Activated CD4-positive, alpha-beta T cell treated with anti-CD3 and anti-CD28 coated beads, Interleukin-2, amount 10 ng/mL, durations not matched to agents 24 days and 14 days (primary cell): ENCODE results near the gene COPZ1. TPM values are rescaled to one million over a fixed set of nuclear protein-coding genes. Genes with fewer than 3 reads are reported as not detected.
A peak's percentile ranks its signal among the peaks of the same experiment; 100 is the strongest.

Experiments
- DNase-seq: peaks from one replicate; pipeline ENCODE4 v3.0.0; 2022
- H3K27ac Mint-ChIP-seq: one replicate; pipeline ENCODE4 v1.8.0; 2022; ENCODE audit warnings: mild to moderate bottlenecking, mixed read lengths
- H3K27me3 Mint-ChIP-seq: one replicate; pipeline ENCODE4 v1.8.0; 2022; ENCODE audit warnings: mixed read lengths
- H3K36me3 Mint-ChIP-seq: one replicate; pipeline ENCODE4 v1.8.0; 2022; ENCODE audit warnings: low read depth, mild to moderate bottlenecking, mixed read lengths
- H3K4me1 Mint-ChIP-seq: one replicate; pipeline ENCODE4 v1.8.0; 2021; ENCODE audit warnings: mixed read lengths
- H3K4me3 Mint-ChIP-seq: one replicate; pipeline ENCODE4 v1.8.0; 2022; ENCODE audit warnings: mild to moderate bottlenecking, moderate library complexity, mixed read lengths
- H3K9me3 Mint-ChIP-seq: one replicate; pipeline ENCODE4 v1.8.0; 2021; ENCODE audit warnings: mixed read lengths
- intact Hi-C: fragments of 100-400 bp; cut with micrococcal nuclease; formaldehyde crosslinking; loops from one replicate; pipeline ENCODE4 v1.15.1; 2023
- total RNA-seq: library from RNA; stranded (reverse); gene quantifications from 2 replicates; pipeline ENCODE4 v1.2.3, GENCODE V29; 2022

COPZ1 gene
- total RNA-seq, 1 donor from 2014 or later: 116 TPM

DNA sequence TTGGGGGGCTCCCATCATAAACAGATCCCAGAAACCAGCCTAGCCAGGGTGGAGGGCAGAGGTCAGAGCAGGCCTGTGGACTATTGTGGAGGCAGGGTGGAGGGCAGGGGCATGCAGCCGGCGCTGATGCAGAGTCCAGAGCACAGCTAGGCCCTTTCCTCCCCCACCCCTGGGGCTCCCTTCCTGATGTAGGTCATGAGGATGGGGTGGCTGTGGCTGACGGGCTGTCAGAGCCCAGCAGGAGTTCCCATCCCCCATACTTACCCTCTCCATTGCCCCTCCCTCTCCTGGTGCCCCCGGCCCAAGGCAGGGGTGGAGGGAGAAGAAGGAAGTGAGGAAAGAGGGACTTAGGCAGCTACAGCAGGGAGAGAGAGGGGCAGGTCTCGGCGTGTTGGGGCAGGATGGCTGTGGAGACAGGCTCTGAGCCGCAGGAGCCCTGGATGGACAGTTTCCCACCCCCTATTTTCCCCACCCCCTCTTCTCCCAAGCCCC, 65.3 kb downstream of the COPZ1 start:
- intact Hi-C loops: no loop called here
- H3K36me3 Mint-ChIP-seq: peaks cover 19% of the 10 kb centered on the region
- no peak for DNase-seq
- H3K9me3 Mint-ChIP-seq: no peaks in the 10 kb centered on the region
- H3K4me1 Mint-ChIP-seq: peaks cover 29% of the 10 kb centered on the region
- peak overlapping the region; percentile 31 for H3K4me3 Mint-ChIP-seq
- no peak overlapping the region for H3K27ac Mint-ChIP-seq
- no peaks in the 10 kb centered on the region for H3K27me3 Mint-ChIP-seq

DNA sequence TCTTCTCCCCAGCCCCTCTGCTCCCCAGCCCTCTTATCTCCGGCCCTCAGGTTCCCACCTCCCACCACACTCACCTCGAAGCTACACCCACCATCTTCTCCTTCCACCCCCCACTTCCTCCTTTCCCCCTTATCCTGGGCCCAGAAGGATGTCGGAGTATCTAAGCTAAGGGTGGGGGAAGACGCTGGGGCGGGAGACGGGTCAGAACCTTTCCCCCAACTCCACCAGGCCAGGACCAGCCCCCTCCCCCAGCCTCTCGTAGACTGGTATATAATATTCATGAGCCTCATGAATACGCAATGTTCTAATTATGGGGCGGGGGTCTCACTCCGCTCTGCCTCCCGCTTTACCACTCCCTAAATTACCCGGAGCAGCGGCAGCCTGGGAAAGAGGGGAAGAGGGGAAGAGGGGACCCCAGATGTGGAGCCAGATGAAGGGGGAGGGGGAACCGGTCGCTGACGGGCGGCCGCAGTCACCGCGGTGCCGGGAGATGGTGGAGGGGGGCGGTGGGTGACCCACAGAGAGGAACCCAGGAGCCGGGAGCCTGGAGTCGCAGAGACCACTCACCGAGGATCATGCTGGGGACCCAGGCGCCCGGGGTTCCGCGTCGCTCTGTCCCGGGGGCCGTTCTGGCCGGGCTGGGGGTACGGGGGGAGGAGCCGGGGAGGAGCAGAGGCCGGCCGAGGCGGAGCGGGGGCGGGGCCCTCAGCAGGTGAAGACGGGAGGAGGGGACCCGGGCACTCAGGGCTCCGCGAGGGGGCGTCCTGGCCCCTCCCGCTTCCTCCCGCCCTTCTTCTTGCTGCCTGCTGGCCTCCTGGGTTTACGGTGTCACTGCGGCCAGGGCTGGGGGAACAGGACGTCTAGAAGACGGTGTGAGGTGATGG, 66.0 kb downstream of the COPZ1 start:
- H3K27ac Mint-ChIP-seq: no peak overlapping the region
- H3K9me3 Mint-ChIP-seq: no peaks in the 10 kb centered on the region
- intact Hi-C loops: no loop called here
- peaks cover 29% of the 10 kb centered on the region for H3K4me1 Mint-ChIP-seq
- peaks cover 21% of the 10 kb centered on the region for H3K36me3 Mint-ChIP-seq
- no peaks in the 10 kb centered on the region for H3K27me3 Mint-ChIP-seq
- DNase-seq: peak; percentile 87
- peak overlapping the region; percentile 71 for H3K4me3 Mint-ChIP-seq

DNA sequence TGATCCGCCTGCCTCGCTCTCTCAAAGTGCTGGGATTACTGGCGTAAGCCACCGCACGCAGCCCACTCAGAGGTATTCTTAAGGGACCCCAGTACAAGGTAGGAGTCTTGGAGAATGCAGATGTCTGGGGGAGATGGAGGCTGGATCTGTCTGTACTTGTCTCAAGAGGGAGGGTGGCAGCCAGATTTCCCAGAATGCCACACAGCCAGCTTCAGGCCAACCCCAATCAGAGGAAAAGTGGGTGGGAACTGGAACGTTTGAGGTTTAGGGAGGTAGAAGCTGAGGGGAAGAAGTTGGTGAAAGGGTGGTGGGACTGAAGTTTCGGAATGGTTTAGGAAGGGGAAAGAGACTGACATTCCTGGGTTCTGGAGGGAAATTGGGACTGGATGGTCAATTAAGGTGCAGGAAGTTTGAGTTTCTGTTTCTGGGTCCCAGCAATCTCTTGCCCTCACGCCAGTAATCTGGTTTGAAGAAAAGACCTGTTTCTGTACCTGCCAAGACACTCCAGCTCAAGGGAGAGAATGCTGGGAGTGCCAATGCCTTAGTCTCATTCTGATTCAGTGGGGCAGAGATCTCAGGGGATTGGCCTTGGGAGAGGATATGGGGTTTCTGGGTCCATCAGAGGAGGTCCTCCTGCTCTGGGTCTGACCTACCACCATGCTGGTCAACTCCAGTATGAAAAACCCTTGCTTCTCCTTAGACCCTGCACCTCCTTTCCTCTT, 67.7 kb downstream of the COPZ1 start:
- Mint-ChIP-seq H3K36me3 (peaks cover 34% of the 10 kb centered on the region), H3K4me1 (peaks cover 26% of the 10 kb centered on the region), H3K4me3 (no peak overlapping the region), H3K9me3 (no peaks in the 10 kb centered on the region), H3K27me3 (no peaks in the 10 kb centered on the region), H3K27ac (no peak overlapping the region)
- DNase-seq: no peak
- intact Hi-C loops: no loop called here

DNA sequence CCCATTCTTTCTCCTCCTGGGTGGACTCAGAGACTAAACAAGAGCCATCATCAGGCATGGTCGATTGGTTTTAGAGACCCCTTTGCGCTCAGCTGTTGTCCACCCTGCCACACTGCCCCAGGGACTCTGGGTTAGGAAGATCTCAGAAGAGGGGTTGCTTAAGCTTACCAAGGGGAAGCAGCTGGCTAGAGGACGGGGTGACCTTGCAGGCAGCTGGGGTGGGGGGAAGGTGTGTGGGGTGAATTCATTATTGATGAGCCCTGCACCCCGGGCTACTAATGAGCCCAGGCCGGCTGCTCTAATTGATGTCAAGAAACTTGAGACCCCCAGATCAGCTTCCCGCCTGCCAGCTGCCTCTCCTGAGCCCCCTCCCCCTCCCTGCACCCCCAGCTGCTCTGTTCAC, 68.3 kb downstream of the COPZ1 start:
- H3K36me3 Mint-ChIP-seq: peaks cover 39% of the 10 kb centered on the region
- no peaks in the 10 kb centered on the region for H3K27me3 Mint-ChIP-seq
- H3K4me1 Mint-ChIP-seq: peaks cover 26% of the 10 kb centered on the region
- H3K9me3 Mint-ChIP-seq: no peaks in the 10 kb centered on the region
- intact Hi-C loops: no loop called here
- H3K4me3 Mint-ChIP-seq: no peak overlapping the region
- no peak overlapping the region for H3K27ac Mint-ChIP-seq
- DNase-seq: no peak

DNA sequence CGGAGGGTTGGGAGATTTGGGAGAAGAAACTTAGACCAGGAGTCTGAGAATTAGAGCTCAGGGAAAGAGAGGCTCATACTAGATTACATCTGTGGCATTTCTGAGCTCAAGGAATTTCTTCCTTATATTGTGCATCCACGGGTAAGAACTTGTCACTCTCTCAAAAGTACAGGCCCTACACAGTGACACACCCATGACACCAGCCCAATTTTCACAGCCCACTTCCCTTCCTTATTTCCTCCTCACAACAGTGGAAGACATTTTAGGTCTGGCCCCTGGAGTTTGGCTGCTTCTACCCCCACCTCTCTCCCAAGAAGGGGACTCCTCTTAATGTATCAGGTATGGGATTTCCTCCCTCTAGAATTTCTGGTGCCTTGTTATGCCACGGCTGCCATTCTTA, 68.8 kb downstream of the COPZ1 start:
- H3K36me3 Mint-ChIP-seq: peaks cover 43% of the 10 kb centered on the region
- intact Hi-C loops: no loop called here
- no peaks in the 10 kb centered on the region for H3K9me3 Mint-ChIP-seq
- H3K4me1 Mint-ChIP-seq: peaks cover 26% of the 10 kb centered on the region
- H3K27me3 Mint-ChIP-seq: no peaks in the 10 kb centered on the region
- H3K27ac Mint-ChIP-seq: peak overlapping the region; percentile 14
- H3K4me3 Mint-ChIP-seq: no peak overlapping the region
- no peak for DNase-seq

- Mint-ChIP-seq H3K4me1 (peaks cover 28% of the 10 kb centered on the region), H3K4me3 (no peak overlapping the region), H3K27me3 (no peaks in the 10 kb centered on the region), H3K9me3 (no peaks in the 10 kb centered on the region), H3K36me3 (peaks cover 45% of the 10 kb centered on the region), H3K27ac (no peak overlapping the region)
- DNase-seq: peak; percentile 81
- intact Hi-C loops: no loop called here
Measured at GRCh38 chr12:54394281-54394719, 69.4 kb downstream of the COPZ1 start.

DNA sequence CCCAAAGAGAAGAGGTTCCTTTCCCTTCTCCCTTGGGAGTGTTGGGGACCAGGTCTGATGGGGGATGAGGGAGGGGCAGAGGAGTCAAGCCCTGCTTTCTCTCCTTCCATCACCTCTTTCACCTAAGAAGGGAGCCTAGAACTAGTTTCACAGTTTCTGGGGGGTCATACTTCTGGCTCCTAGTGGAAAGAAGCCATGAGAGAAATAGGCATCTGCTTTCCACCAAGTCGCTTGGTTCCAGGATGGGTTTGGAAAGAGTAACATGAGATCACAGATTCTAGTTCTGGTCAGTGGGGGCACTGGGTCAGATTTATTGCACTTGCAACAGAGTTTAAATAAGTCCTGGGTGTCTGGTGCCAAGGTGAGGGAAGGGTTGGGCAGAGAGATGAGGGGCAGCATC, 70.1 kb downstream of the COPZ1 start:
- Mint-ChIP-seq H3K27ac (no peak overlapping the region), H3K4me3 (no peak overlapping the region), H3K36me3 (peaks cover 48% of the 10 kb centered on the region), H3K4me1 (peaks cover 25% of the 10 kb centered on the region), H3K9me3 (no peaks in the 10 kb centered on the region), H3K27me3 (no peaks in the 10 kb centered on the region)
- intact Hi-C loops: no loop called here
- no peak for DNase-seq

GRCh38 chr12:54395545-54395944, 70.6 kb downstream of the COPZ1 start:
- Mint-ChIP-seq H3K4me1 (peaks cover 25% of the 10 kb centered on the region), H3K27ac (no peak overlapping the region), H3K9me3 (no peaks in the 10 kb centered on the region), H3K36me3 (peaks cover 53% of the 10 kb centered on the region), H3K4me3 (no peak overlapping the region), H3K27me3 (no peaks in the 10 kb centered on the region)
- intact Hi-C loops: no loop called here
- no peak for DNase-seq

- Mint-ChIP-seq H3K27ac (peak overlapping the region; percentile 43), H3K36me3 (peaks cover 63% of the 10 kb centered on the region), H3K9me3 (no peaks in the 10 kb centered on the region), H3K27me3 (no peaks in the 10 kb centered on the region), H3K4me1 (peaks cover 18% of the 10 kb centered on the region), H3K4me3 (no peak overlapping the region)
- no peak for DNase-seq
- intact Hi-C loops: no loop called here
Measured at GRCh38 chr12:54397157-54397556, 72.2 kb downstream of the COPZ1 start.

DNA sequence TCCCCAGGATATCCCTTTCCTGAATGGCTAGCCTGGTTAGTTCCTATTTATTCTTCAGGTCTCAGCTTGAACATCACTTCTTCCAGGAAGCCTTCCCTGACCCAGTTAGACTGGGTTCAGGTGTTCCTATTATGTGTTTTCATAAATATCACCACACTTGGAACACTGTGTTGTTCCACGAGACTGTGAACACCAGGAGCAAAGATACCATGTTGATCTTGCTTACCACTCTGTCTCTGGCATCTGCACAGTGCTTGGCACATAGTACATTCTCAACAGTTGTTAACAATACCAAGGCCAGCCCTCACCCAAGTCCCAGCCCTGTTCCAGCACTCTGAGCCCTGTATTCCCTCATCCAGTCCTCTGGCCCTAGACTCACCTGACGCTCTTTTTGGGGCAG, 73.3 kb downstream of the COPZ1 start:
- Mint-ChIP-seq H3K9me3 (no peaks in the 10 kb centered on the region), H3K36me3 (peaks cover 68% of the 10 kb centered on the region), H3K4me3 (no peak overlapping the region), H3K27me3 (no peaks in the 10 kb centered on the region), H3K4me1 (peaks cover 15% of the 10 kb centered on the region), H3K27ac (no peak overlapping the region)
- DNase-seq: no peak
- intact Hi-C loops: loop anchor here (2.0 kb wide), 1 partner anchor 19 kb away; no protein-coding TSS in a partner anchor

DNA sequence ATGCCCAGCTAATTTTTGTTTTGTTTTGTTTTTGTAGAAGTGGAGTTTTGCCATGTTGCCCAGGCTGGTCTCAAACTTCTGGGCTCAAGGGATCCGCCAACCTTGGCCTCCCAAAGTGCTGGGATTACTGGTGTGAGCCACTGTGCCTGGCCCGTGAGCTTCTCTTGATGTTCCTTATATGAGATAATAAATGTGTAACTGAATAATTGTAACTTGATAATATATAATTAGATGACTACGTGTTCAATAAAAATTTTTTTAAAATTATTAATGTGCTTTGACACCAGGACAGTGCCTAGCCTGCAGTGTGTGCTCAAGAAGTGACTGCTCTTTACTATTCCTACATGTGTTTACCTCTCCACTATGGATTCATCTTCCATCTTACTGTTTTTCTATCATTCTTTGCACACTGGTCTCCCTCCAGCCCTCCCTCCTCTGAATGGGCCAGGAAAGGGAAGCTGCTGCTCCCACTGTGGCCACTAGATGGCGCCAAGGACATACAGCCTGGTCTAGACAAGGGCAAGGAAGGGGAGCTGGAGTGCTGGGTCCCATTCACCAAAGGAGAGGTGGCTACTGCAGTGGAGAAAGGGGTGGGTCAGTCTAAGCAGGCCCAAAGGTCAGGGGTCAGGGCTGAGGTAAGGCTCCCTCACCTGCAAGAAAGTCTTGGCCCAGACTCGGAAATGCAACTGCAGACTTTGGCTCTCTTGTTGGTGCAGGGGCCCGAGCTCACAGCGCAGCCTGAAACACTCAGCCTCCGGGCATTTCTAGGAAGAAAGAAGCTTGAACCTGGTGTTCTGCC, 74.3 kb downstream of the COPZ1 start:
- peak; percentile 96 for DNase-seq
- Mint-ChIP-seq H3K27me3 (no peaks in the 10 kb centered on the region), H3K27ac (no peak overlapping the region), H3K9me3 (no peaks in the 10 kb centered on the region), H3K36me3 (peaks cover 69% of the 10 kb centered on the region), H3K4me3 (no peak overlapping the region), H3K4me1 (peaks cover 8% of the 10 kb centered on the region)
- intact Hi-C loops: loop anchor here (1.0 to 2.0 kb wide), 2 partner anchors 20 to 40 kb away; no protein-coding TSS in a partner anchor

DNA sequence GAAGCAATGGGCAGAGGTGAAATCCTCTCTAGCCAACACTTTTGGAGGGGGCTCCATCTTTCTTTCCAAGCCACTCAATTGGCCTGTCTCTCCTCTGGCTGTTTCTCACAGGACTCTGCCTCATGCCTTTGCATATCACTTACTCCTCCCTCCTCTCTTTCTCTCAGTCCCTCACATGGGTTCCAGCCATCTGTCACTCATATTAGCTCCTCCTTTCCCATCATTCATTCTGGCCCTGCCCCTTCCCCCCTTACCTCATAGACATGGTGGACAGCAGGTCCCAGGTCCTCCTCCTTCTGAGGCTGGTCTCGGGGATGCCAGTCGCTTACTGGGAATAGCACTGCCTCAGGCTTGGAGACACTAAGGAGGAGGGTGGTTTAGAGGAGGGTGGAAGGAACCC, 76.2 kb downstream of the COPZ1 start:
- no peak for DNase-seq
- Mint-ChIP-seq H3K4me1 (peaks cover 10% of the 10 kb centered on the region), H3K9me3 (no peaks in the 10 kb centered on the region), H3K27ac (peak overlapping the region; percentile 6), H3K27me3 (no peaks in the 10 kb centered on the region), H3K4me3 (no peak overlapping the region), H3K36me3 (peaks cover 71% of the 10 kb centered on the region)
- intact Hi-C loops: no loop called here
